LNCAP (cell line): ENCODE results near the gene SLC37A4.

ENCODE experiments used
- CTCF ChIP-seq: fragments of 450-650 bp; IDR thresholded peaks from 2 replicates; pipeline ENCODE4 v1.5.1; 2017; ENCODE audit warnings: mild to moderate bottlenecking

SLC37A4 gene

DNA sequence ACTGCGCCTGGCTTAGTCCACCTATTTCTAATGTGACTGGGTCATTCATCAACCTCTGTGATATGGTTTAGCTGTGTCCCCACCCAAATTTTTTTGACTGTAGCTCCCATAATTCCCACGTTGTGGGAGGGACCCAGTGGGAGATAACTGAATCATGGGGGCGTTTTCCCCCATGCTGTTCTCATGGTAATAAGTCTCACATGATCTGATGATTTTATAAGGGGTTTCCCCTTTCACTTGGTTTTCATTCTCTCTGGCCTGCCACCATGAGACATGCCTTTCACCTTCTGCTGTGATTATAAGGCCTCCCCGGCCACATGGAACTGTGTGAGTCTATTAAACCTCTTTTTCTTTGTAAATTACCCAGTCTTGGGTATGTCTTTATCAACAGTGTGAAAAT lies 24.0 kb downstream of the SLC37A4 start:
- no peak for TF ChIP-seq CTCF

DNA sequence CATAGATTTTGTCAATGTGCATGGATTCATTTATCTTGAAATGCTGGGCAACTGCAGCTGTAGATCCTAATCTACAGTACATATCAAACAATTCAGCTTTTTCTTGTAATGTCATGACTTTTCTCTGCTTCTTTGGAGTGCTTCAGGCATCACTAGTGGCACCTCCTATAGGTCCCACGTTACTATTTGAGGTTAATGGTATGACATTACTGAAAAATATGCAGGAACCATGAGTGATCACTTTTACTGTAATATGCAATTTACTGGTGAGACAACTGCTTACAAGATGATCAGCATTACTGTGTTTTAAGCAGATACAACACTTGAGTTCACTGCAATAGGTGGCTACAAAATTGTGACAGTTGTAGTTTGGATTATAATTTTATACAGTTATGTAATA lies 29.8 kb downstream of the SLC37A4 start:
- no peak for TF ChIP-seq CTCF

GRCh38 chr11:118998822-118999221 lies 31.9 kb downstream of the SLC37A4 start:
- no peak for TF ChIP-seq CTCF

- no peak for TF ChIP-seq CTCF
Measured at GRCh38 chr11:118998388-118998717, 32.3 kb downstream of the SLC37A4 start.

DNA sequence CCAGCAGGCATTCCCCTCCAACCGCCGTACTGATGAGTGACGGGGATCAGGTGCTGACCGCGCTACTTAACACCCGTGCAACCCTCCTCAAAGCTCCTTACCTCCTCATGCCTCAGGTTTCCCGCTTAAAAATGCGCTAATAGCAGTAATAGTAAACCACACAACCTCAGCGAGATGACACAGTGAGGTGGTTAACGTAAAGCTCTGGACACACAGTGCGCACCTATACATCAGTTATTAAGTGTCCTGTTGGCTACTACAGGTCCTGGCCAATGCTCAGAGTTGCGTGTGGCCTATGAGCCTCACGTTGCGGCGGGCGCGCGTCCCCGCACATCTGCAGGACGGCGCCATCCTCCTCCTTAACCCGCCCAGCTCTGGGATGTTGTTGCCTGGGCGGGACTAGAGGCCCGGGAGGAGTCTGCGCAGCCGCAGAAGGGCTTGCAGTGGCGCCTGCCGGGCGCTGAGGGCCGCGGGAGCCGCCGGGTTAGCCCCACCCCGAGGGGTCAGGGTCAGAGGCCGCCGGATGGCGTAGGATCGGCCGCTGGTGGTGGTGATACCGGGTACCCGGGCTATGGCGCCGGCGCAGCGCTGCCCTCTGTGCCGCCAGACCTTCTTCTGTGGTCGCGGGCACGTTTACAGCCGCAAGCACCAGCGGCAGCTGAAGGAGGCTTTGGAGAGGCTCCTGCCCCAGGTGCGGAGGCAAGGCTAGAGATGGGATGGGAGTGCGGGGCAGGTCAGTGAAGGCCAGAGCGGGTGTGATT lies 32.9 kb downstream of the SLC37A4 start, which contains the start of gene CENATAC:
Gene CENATAC, plus strand, starts transcription at position 512 of the 761 bp plus-strand sequence. Its CDS starts 60 bp downstream, at position 572.
- TF ChIP-seq CTCF = no peak

- no peak for TF ChIP-seq CTCF
Measured at GRCh38 chr11:118996926-118997626, 33.6 kb downstream of the SLC37A4 start.

- no peak for TF ChIP-seq CTCF
Measured at GRCh38 chr11:118988280-118988679, 42.4 kb downstream of the SLC37A4 start.
